Measurements from ENCODE around the gene EFNA5.

The EFNA5 gene

GRCh38 chr5:107704681-107705401 is 34.1 kb upstream of the EFNA5 start:
- no peak overlapping the region for H3K27ac ChIP-seq
- TF ChIP-seq CTCF (IDR thresholded peaks at IDR 0.05), result no peak
- TF ChIP-seq ZFX (IDR thresholded peaks at IDR 0.05; ENCODE audit: borderline replicate concordance), result no peak

DNA sequence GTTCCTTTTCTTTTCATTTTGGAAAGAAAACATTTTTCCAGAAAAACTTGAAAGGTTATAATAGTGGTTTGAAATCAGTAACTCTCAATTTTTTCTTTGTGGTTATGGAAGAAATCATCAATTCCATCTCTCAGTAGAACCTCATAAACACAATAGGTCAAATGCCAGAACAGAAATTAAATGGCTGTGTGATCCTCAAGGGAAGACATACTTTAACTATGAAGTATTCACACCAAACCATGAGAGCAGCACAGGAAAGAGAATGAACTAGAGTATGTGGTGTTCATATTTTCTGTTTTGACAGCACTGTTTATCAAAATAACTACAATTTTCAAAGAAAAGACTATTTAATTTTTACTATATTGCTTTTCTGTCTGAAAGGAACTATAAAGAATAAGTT is 29.7 kb upstream of the EFNA5 start:
- H3K27ac ChIP-seq, result no peak overlapping the region
- TF ChIP-seq CTCF (IDR thresholded peaks at IDR 0.05), result no peak
- TF ChIP-seq ZFX (IDR thresholded peaks at IDR 0.05; ENCODE audit: borderline replicate concordance), result no peak

GRCh38 chr5:107699425-107699824 is 28.7 kb upstream of the EFNA5 start:
- H3K27ac ChIP-seq, result no peak overlapping the region

DNA sequence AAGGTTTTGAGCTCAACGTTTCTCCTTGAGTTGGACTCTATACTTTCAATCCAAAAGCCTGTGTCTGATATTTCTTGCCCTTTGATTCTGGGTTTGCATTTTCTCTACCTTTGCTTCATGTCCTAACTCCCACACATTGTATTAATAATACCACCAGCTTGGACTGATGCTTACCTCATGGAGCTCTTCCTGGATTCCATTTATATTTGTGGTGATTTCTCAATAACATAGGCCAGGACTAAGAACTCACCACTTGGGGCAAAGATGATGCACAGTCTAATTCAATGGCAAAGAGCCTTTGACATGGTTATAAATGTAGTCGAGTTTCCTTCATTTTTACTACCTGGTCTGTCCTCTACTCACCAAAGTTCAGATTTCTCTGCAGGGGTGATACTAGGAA is 27.5 kb upstream of the EFNA5 start:
- TF ChIP-seq CTCF (IDR thresholded peaks at IDR 0.05) (no peak), ZFX (IDR thresholded peaks at IDR 0.05; ENCODE audit: borderline replicate concordance) (no peak)
- no peak overlapping the region for H3K27ac ChIP-seq

More at GRCh38 chr5:107699425-107699824, 28.7 kb upstream of the EFNA5 start:
- TF ChIP-seq ZFX (IDR thresholded peaks at IDR 0.05; ENCODE audit: borderline replicate concordance) (no peak), CTCF (IDR thresholded peaks at IDR 0.05) (no peak)

DNA sequence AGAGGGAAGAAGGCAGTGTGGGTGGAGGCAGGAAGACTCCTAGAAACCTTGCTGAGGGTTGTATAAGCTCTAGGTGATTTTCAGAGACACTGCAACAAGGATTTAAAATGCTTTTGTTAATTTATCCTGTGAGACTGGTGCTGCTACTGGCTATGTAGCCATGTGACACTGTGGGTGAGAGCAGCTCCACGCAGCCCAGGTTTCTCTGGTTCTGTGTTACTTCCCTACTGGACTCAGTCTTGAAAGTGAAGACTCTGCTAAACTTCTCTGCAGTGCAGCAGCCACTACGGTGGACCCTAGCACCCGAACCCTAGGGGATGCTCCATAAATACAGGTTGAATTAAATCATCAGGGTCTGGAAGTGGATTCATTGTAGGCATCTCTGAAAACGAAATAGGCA is 25.8 kb upstream of the EFNA5 start:
- TF ChIP-seq ZFX (IDR thresholded peaks at IDR 0.05; ENCODE audit: borderline replicate concordance), result no peak
- no peak overlapping the region for H3K27ac ChIP-seq

DNA sequence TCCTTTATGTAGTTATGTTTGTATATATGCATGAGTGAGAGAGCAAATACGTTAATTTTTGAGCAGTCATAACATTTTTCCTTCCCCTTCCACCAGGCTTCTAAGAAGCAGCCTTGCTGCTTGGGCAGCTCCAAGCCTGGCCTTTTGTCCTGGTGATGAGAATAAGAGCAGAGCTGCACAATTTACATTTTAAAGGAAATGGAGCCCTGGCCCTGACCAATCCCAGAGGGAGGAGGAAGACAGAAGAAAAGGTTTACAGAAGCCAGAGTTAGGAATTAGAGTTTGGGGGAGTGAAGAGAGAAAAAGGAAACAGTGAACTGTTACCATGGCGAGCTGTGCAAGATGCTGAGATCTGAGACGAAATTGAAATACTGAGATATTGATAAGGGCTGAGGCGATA is 25.3 kb upstream of the EFNA5 start:
- H3K27ac ChIP-seq, result no peak overlapping the region
- TF ChIP-seq ZFX (IDR thresholded peaks at IDR 0.05; ENCODE audit: borderline replicate concordance) (no peak), CTCF (IDR thresholded peaks at IDR 0.05) (no peak)

- H3K27ac ChIP-seq, result no peak overlapping the region
- no peak for TF ChIP-seq ZFX (IDR thresholded peaks at IDR 0.05; ENCODE audit: borderline replicate concordance)
- TF ChIP-seq CTCF (IDR thresholded peaks at IDR 0.05), result no peak
Observed at GRCh38 chr5:107687937-107688336, 17.2 kb upstream of the EFNA5 start.

DNA sequence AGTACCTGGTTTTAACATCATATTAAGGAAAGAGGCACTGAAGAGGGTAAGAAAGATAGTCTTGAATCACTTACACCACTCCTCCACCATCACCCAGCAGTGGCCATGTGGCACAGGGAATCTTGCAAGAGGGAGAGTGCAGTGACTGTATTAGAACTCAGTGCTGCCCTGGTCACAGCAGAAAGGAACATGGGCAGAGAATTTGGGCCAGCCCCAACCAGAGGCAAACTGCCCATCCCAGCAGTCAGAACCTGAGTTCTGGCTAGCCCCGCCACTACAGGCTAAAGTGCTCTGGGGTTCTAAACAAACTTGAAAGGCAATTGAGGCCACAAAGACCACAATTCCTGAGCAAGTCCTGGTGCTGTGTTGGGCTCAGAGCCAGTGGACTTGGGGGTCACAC is 16.7 kb upstream of the EFNA5 start:
- TF ChIP-seq ZFX (IDR thresholded peaks at IDR 0.05; ENCODE audit: borderline replicate concordance) (no peak), CTCF (IDR thresholded peaks at IDR 0.05) (no peak)
- no peak overlapping the region for H3K27ac ChIP-seq

Measured in 22Rv1 (cell line).